ENCODE results near the gene PLVAP. TPM values are rescaled to one million over a fixed set of nuclear protein-coding genes. Genes with fewer than 3 reads are reported as not detected.

PLVAP gene
- total RNA-seq, 1 donor from 2014 or later, result 36.9 TPM

DNA sequence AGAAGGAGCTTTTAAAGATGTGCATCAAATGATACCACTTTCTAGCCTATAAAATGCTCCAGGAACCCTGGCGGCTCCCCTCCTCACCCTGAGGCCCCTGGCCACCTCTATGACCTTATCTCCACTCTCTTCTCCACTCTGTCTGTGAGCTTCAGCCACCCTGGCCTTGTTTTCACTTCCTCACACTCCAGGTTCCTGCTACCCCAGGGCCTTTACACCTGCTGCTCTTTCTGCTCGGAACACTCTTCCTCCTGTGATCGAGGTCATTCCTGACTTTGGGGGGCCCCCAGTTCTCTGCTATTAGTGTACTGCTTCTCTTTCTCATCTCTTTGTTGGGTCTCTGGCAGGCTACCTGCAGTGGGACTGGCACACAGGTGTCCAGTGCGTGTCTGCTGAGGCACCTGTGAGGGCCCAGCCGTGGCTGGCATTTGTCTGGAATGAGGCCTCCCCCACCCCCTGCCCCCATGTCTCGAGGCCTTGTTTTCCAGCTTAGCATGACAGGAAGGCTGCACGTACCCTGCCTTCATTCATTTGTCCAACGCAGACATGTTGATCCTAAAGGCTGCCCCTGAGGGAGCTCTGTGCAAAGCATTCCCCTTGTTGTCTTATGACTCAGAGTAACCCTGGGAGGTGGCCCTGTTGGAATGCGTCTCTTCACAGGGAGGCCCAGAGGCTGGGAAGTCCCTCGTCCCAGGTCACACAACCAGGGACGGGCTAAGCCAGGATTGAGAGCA lies 65.5 kb downstream of the PLVAP start:
- Histone ChIP-seq H3K36me3 (peaks cover 32% of the 10 kb centered on the region), H3K27me3 (ENCODE audit: low read depth) (no peaks in the 10 kb centered on the region), H3K4me3 (no peak overlapping the region), H3K9me3 (replicated peaks) (no peaks in the 10 kb centered on the region), H3K27ac (replicated peaks) (no peak overlapping the region), H3K4me1 (peaks cover 51% of the 10 kb centered on the region)
- TF ChIP-seq, protein P1, sequence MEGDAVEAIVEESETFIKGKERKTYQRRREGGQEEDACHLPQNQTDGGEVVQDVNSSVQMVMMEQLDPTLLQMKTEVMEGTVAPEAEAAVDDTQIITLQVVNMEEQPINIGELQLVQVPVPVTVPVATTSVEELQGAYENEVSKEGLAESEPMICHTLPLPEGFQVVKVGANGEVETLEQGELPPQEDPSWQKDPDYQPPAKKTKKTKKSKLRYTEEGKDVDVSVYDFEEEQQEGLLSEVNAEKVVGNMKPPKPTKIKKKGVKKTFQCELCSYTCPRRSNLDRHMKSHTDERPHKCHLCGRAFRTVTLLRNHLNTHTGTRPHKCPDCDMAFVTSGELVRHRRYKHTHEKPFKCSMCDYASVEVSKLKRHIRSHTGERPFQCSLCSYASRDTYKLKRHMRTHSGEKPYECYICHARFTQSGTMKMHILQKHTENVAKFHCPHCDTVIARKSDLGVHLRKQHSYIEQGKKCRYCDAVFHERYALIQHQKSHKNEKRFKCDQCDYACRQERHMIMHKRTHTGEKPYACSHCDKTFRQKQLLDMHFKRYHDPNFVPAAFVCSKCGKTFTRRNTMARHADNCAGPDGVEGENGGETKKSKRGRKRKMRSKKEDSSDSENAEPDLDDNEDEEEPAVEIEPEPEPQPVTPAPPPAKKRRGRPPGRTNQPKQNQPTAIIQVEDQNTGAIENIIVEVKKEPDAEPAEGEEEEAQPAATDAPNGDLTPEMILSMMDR (IDR thresholded peaks at IDR 0.05; ENCODE audit: borderline replicate concordance), result no peak
- no peak for DNase-seq
- intact Hi-C loops (cut with micrococcal nuclease), result no loop called here

DNA sequence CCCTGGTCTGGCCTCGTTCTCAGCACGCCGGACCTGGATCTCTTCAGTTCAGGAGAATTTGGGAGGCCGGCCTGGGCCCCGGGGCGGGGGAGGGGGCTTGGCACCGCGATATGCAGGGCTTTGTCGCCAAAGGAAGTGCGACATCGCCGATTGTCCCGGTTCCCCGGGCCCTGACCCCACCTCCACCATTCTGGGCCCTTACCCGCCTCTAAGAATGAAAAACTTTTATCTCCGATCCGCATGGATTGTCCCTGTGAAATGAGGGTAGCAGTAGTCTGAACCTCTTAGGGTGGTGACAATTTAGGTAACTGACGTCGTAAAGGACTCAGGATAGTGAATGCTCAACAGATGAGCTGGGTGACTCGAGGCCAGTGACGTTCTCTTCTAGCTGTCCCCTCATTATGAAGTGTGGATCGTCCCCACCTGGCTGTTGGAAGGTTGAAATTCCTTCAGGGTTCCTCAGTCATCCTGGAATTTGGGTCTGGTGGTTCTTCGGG lies 67.1 kb downstream of the PLVAP start:
- Histone ChIP-seq H3K27ac (replicated peaks) (peak overlapping the region; percentile 84), H3K4me1 (peaks cover 64% of the 10 kb centered on the region), H3K36me3 (peaks cover 19% of the 10 kb centered on the region), H3K27me3 (ENCODE audit: low read depth) (no peaks in the 10 kb centered on the region), H3K9me3 (replicated peaks) (no peaks in the 10 kb centered on the region), H3K4me3 (peak overlapping the region; percentile 89)
- no peak for DNase-seq
- TF ChIP-seq, protein P1 (IDR thresholded peaks at IDR 0.05; ENCODE audit: borderline replicate concordance), result no peak
- intact Hi-C loops (cut with micrococcal nuclease), result no loop called here

DNA sequence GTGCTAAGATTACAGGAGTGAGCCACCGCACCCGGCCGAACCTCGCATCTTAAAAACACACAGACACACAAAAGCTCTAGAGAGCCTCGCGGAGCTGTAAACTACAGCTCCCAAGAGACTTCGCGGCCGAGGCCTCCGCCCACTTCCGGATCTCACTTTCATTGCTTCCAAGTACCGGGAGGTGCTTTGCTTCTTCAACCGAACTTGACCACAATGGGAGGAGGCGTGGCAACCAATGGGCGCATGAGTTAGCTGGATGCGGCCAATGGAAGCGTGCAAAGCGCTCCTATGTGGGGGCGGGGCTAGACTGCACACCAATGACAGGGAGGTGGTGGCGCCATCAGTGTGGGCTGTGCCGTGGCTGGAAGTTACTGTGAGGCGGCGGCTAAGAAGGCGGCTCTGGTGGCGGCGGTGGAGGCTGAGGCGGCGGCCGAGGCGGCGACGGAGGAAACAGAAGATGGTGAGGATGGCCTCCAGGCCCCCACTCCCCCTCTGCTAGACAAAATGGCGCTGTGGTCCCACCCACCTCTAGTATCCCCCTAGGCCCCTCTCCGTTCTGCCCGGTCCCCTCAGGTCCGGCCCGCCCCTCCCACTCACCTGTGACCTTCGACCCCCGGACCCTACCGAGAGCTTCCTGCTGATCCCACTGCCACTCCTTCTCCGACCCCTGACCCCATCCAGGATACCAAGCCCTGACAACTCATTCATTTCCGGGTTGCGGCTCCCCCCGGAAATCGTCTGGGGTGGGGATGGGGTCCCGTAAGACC lies 67.8 kb downstream of the PLVAP start, which contains the start of gene DDA1:
TSS of gene DDA1 (plus strand) at position 366 of the 767 bp plus-strand sequence. CDS start at position 458, 92 bp downstream.
- TF ChIP-seq, protein P1 (IDR thresholded peaks at IDR 0.05; ENCODE audit: borderline replicate concordance), result no peak
- Histone ChIP-seq H3K4me1 (peaks cover 70% of the 10 kb centered on the region), H3K9me3 (replicated peaks) (no peaks in the 10 kb centered on the region), H3K36me3 (peaks cover 14% of the 10 kb centered on the region), H3K27ac (replicated peaks) (peak within 1 kb of the TSS; percentile 84), H3K27me3 (ENCODE audit: low read depth) (no peaks in the 10 kb centered on the region), H3K4me3 (peak within 1 kb of the TSS; percentile 89)
- DNase-seq, result peak; percentile 99
- intact Hi-C loops (cut with micrococcal nuclease), result no loop called here

DNA sequence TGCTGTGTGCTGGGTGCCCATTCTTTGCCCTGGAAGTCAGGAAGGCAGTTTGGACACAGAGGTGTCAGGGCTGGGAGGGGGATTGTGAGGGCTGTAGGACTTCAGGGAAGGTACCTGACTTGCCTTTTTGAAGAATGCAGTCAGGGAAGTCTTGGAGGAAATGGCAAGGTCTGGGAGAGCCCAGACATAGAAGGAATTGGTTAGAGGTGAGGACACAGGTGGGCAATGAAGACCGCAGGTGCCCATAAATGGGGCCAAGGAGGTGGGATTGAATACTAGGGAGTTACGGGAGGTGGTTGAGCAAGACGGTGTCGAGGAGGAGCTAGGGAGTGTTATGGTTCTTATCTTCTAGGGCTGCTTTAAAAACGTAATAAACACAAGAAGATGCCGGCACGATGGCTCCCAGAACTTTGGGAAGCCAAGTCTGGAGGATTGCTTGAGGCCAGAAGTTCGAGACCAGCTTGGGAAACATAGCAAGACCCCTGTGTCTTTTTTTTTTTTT lies 69.2 kb downstream of the PLVAP start:
- intact Hi-C loops (cut with micrococcal nuclease), result no loop called here
- peak overlapping the region; percentile 98 for H3K27ac ChIP-seq (replicated peaks)
- H3K4me1 ChIP-seq, result peaks cover 84% of the 10 kb centered on the region
- H3K4me3 ChIP-seq, result no peak overlapping the region
- no peaks in the 10 kb centered on the region for H3K27me3 ChIP-seq (ENCODE audit: low read depth)
- no peak for DNase-seq
- peaks cover 4% of the 10 kb centered on the region for H3K36me3 ChIP-seq
- no peaks in the 10 kb centered on the region for H3K9me3 ChIP-seq (replicated peaks)
- TF ChIP-seq, protein P1 (IDR thresholded peaks at IDR 0.05; ENCODE audit: borderline replicate concordance), result no peak

DNA sequence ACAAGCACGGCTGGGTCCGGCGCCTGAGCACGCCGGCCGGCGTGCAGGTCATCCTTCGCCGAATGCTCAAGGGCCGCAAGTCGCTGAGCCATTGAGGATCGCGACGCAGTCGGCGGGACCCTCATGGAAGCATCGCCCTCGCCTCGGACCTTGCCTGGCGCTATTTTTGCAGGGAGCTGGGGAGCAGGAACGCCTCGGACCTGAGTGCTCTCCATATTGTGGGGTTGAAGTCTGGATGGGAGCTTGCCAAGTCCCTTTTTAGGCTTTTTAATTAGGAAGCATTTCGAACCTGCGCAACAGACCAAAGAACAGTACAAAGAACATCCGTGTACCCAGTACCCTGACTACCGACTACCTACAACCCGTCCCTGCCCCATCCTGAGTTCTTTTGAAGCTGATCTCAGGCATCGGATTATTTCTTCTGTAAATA lies 70.8 kb downstream of the PLVAP start:
- H3K36me3 ChIP-seq, result no peaks in the 10 kb centered on the region
- DNase-seq, result no peak
- H3K4me1 ChIP-seq, result peaks cover 82% of the 10 kb centered on the region
- TF ChIP-seq, protein P1 (IDR thresholded peaks at IDR 0.05; ENCODE audit: borderline replicate concordance), result no peak
- intact Hi-C loops (cut with micrococcal nuclease), result no loop called here
- H3K27ac ChIP-seq (replicated peaks), result peak overlapping the region; percentile 98
- H3K9me3 ChIP-seq (replicated peaks), result no peaks in the 10 kb centered on the region
- no peaks in the 10 kb centered on the region for H3K27me3 ChIP-seq (ENCODE audit: low read depth)
- peak overlapping the region; percentile 87 for H3K4me3 ChIP-seq
